Gastroesophageal sphincter (tissue), 3 donors: ENCODE results near the gene TEX26.

Experiments used
- CTCF ChIP-seq, 4 experiments: fragments of 200-600 bp in 2 of 4; fragments of 450-650 bp in 2 of 4; sonication (generic) in 1 of 4; IDR thresholded peaks; one replicate each; pipeline ENCODE4 v1.5.1; 2017 to 2019; ENCODE audit warnings: antibody characterized with exemption in 4 of 4, mild to moderate bottlenecking in 2 of 4, moderate library complexity in 2 of 4
- EP300 ChIP-seq: sonication (generic); formaldehyde crosslinking; IDR thresholded peaks from one replicate; pipeline ENCODE4 v1.6.1; 2017; ENCODE audit warnings: antibody characterized with exemption, mild to moderate bottlenecking
- POLR2A ChIP-seq, 2 donors: fragments of 450-650 bp; IDR thresholded peaks; one replicate each; pipeline ENCODE4 v1.6.1; 2017; ENCODE audit warnings: antibody characterized with exemption in 2 of 2, mild to moderate bottlenecking in 2 of 2, moderate library complexity in 1 of 2
- POLR2AphosphoS5 ChIP-seq: sonication (generic); formaldehyde crosslinking; IDR thresholded peaks from one replicate; pipeline ENCODE4 v1.6.1; 2017; ENCODE audit warnings: antibody characterized with exemption

GRCh38 chr13:30889196-30889690 lies 43.2 kb upstream of the TEX26 start:
- TF ChIP-seq CTCF (IDR thresholded peaks at IDR 0.05): no peak
- TF ChIP-seq POLR2A (IDR thresholded peaks at IDR 0.05): no peak
- TF ChIP-seq POLR2AphosphoS5: no peak
- TF ChIP-seq EP300: no peak
